SHP77 treated with DMSO at 0.1 percent for 48 hours (cell line): ENCODE results near the gene ORM2.
"Not testable (repeated sequence)": the region's sequence is repeated elsewhere in the genome, so short reads cannot be mapped to it uniquely, and the experiment has no call there.

Experiments used
- DNase-seq: peaks from one replicate; lab custom pipeline; 2025; lab: John Stamatoyannopoulos, UW

ORM2 gene

DNA sequence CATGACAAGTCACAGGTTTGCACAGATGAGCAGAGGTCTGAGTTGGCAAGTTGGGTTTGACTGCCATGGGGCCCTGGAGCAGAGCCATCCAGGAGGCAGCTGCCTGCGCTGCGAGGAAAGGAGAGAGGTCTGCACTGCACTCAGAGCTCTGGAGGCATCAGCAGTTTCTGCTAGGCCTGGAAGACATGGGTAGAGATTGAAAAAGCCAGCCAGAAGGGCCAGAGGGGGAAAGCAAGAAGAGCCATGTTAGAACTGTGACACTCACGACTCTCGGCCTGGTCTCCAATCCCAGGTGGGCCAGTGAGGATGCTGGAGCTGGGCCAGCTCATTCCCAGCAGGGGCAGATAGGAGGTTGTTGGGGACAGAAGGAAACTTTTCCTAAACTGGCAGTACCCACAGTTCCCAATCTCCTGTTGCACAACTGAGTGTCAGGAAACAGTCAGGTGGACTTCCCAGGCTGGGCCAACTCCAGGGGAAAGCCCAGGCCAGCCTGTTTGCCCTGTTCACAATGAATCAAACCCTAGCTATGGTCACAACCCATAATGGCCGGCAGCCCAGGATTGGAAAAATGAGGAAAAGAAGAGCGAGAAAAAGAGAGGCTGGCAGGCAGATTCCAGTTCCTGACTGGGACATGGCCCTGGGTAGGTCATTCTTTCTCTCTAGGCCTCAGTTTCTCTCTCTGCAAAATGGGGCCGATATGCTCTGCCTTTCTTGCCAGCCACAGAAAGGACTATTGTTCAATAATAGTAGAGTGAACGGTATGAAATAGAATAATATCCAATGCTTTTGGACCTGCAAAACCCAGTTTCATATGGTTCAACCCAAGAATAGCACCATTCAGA, 14.6 kb upstream of the ORM2 start:
- no peak for DNase-seq

DNA sequence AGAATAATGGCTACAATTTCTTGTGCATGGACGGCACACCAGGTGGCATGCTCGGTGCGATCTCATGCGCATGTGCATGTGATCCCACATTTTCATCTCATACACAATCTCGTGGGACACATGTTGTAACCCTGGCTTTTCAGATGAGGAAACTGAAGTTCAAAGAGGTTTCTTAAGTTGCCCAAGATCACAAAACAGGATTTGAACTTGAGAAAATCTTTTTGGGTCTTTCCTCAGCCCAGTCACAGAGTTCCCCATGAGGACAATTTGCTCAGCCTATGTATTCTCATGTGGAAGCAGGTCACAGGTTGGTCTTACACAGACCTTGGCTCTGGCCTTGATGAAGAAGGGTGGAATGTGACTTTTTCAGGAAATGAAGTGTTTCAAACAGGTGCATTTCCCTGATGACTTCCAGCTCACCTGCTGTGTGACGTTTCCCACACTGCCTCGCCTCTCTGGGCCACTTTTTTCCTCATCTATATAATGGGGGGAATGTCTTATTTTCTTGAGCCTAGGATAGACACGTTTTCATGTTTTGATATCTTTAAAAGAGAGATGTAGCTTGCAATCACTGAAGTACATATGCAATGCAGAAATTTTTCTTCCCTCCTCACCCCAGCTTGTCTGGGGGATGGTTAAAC, 13.8 kb upstream of the ORM2 start:
- DNase-seq = no peak

DNA sequence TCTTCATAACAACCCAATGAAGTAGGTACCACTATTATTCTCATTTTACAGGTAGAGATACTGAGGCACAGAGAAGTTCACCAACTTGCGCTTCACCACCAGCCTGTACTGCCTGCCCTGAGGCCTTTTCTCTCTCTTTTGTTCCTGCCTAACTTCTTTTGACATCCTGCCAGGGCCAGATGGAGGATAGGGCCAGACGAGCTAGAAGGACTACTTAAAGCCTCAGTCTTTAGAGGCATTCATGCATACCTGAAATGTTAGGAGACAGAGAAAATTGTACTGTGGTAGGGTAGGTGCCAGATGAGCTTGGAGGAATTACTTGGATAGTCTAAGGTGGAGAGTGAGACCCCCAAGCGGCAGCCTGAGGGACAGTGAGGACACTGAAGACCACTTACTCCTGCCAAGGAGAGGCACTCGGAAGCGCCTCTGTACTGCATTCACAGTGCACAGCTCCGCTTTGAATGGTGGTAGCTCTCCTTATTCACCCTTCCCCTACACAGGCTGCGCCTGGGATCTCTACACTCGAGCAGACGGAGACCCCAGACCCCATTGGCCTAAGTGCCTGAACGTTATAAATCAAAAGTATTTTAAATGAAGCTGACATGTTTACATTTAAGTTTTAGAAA, 13.0 kb upstream of the ORM2 start:
- DNase-seq = no peak

DNA sequence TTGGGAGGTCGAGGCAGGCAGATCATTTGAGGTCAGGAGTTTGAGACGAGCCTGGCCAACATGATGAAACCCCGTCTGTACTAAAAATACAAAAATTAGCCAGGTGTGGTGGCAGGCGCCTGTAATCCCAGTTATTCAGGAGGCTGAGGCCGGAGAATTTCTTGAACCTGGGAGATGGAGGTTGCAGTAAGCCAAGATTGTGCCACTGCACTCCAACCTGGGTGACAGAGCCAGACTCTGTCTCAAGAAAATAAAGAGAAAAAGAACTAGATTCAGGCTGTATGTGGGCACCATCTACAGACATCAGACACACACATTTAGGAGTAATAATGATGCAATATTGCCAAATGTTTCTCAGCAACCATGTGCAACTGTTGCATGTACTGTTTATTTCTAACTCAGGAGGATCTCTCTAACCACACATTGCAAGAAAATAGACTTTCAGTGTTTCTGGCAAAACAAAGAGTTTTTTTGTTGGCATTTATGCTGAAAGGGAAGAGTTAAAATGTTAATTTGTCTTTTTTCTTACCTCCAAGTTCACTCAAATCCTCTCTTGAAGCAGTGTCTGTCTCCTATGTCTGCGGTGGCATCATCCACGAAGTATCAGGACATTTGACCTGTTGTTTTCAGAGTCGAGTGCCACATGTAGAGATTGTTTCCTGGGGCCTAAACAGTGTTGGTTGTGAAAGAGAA, 11.9 kb upstream of the ORM2 start:
- no peak for DNase-seq

DNA sequence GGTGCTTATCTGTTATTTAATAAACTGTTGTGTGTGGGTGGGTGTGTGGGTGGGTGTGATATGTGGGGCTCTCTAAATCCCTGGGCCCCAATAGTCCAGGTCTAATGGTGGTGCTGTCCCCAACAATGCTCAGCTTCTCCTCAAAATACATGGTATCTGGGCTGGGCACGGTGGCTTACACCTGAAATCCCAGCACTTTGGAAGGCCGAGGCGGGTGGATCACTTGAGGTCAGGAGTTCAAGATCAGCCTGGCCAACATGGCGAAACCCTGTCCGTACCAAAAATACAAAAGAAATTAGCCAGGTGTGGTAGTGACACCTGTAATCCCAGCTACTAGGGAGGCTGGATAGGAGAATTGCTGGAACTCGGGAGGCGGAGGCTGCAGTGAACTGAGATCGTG, 11.3 kb upstream of the ORM2 start:
- DNase-seq = no peak

DNA sequence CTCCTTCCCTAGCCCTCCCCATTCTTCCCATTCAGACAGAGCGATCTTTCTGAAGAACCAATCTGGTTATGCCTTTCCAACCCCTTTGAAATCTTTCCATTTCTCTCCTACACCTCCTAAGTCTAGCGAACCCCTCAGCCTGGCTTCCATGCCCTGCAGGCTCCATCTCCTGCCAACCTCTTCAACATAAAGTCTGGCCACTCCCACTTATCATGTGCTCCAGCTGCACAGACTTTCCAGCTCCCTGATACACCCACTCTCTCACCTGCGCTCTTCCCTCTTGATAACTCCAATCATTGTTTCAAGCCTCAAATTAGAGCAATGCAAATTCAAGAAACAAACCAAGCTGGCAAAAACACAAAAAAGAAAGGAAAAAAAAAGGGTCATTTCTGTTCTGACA, 10.5 kb upstream of the ORM2 start:
- no peak for DNase-seq

DNA sequence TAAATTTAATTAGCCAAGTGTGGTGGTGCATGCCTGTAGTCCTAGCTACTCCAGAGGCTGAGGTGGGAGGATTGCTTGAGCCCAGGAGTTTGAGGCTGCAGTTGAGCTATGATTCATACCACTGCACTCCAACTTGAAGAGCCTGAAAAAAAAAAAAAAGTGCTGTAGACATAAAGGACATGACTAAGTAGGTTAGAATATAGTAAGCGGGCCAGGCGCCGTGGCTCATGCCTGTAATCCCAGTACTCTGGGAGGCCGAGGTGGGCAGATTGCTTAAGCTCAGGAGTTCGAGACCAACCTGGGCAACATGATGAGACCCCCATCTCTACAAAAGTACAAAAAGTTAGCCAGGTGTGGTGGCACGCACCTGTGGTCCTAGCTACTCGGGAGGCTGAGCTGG, 9.0 kb upstream of the ORM2 start:
- not testable (repeated sequence) for DNase-seq

DNA sequence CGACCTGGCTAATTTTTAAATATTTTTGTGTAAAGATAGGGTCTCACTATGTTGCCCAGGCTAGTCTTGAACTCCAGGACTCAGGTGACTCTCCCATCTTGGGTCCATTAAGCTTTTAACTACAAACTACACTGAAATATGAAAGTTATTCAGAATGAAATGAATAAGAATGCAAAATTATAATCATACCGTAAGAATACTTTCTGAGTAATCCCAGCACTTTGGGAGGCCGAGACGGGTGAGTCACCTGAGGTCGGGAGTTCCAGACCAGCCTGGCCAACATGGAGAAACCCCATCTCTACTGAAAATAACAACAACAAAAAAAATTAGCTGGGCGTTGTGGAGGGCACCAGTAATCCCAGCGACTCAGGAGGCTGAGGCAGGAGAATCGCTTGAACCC, 7.9 kb upstream of the ORM2 start:
- DNase-seq = no peak

DNA sequence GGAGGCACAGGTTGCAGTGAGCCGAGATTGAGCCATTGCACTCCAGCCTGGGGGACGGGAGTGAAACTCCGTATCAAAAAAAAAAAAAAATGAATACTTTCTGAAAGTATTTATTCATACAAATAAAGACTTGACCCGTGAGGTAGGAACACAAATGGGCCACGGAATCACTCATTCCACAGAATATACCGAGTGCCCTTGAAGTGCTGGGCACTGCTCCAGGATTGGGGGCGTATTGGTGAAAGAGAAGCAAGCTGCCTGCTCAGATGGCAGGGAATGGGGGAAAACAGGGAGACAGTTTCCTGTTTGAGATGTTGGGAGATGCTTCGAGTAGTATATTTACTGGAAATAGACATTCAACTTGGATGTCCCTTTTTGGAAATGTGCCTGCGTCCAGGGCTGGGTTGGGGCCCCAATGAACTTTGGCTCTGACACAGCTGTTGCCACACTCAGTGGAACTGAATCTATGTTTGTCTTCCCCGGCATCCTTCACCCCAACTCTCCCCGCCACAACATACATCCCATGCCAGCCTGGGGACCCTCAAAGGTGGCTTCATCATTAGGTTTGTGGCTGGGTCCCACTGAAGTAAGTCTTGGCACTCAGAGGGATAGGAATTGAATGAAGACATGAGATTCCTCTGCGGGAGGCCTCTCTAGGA, 7.4 kb upstream of the ORM2 start:
- DNase-seq = not testable (repeated sequence)

DNA sequence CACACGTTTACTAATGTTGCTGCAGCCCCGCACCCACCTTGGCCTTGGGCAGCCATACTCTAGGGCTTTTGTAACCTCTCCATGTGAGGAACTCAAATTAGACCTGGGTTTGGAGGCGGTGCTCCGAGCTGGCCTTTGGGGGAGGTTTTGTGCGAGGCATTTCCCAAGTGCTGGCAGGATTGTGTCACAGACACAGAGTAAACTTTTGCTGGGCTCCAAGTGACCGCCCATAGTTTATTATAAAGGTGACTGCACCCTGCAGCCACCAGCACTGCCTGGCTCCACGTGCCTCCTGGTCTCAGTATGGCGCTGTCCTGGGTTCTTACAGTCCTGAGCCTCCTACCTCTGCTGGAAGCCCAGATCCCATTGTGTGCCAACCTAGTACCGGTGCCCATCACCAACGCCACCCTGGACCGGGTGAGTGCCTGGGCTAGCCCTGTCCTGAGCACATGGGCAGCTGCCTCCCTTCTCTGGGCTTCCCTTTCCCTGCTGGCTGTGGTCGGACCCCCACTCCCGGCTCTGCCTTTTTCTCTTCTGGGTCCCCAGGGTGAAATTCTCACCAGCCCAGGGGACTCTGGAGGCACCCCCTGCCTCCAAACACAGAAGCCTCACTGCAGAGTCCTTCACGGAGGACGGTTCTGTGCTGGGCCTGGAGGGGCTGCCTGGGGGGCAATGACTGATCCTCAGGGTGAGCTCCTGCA, 6.7 kb upstream of the ORM2 start, which contains the start of gene ORM1:
TSS of gene ORM1 (plus strand) at position 268 of the 701 bp plus-strand sequence. CDS start at position 304, 36 bp downstream.
- DNase-seq = not testable (repeated sequence)

DNA sequence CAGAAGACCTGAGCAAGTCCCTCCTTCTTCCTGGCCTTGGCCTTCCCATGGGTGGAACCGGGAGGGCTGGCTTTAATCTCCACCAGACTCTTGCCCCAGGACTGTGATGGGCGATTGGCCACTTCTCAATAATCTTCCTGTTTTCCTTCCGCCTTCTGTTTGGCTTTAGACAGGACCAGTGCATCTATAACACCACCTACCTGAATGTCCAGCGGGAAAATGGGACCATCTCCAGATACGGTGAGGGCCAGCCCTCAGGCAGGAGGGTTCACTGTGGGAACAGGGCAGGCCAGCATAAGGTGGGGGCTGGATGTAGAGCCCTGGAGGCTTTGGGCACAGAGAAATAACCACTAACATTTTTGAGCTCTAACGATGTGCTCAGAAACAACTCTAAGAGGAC, 5.8 kb upstream of the ORM2 start:
- not testable (repeated sequence) for DNase-seq

DNA sequence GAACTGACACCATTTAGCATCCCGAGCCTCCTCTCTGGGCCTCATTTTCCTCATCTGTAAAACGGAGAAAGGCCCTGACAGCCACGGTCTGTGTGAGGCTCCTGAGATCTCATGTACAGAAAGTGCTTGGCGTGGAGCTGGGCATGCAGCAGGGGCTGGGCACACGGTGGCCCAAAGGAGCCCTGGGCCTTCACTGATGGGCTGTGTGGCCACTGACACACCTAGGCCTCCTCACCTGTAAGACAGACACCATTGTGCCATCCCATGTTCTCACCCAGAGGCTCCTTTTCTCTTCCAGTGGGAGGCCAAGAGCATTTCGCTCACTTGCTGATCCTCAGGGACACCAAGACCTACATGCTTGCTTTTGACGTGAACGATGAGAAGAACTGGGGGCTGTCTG, 5.2 kb upstream of the ORM2 start:
- DNase-seq = no peak

DNA sequence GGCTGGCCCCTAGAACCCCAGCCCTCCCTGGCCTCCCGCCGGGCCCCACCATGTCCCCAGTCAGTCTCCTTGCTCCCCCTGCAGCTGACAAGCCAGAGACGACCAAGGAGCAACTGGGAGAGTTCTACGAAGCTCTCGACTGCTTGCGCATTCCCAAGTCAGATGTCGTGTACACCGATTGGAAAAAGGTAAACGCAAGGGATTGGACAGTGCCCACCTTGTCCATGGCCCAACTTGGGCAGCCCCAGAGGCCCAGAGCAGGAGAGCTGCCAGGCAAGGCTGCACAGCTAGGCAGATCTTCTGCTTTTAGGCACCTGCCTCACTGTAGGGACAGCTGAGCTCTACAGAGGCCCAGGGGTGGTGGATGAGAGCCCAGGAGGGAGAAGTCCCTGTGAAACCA, 4.7 kb upstream of the ORM2 start:
- DNase-seq = not testable (repeated sequence)

DNA sequence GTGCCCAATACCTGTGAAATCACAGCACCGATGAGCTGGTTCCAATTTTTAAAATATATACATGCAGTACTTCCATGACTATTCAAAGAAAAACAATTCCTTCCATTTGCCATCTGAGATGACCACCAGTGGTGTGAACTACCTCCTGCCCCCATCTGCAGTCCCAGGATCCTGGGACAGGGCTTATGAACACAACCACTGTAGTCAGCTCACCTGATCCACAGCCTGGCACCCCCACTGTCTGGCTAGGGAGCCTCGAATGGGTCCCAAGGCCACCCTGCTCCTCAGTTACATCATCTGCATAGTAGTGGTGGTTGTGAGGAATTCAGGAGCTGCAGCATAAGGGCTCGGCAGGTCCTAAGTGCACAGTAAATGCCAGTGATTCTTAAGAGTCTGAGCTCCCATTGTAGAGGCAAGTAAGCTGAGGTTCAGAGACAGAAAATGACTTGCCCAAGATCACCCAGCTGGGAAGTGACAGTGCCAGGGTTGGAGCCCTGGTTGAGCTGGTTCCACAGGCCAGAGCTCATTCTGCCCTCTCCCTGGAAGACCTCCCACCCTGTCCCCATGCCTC, 3.9 kb upstream of the ORM2 start:
- not testable (repeated sequence) for DNase-seq

DNA sequence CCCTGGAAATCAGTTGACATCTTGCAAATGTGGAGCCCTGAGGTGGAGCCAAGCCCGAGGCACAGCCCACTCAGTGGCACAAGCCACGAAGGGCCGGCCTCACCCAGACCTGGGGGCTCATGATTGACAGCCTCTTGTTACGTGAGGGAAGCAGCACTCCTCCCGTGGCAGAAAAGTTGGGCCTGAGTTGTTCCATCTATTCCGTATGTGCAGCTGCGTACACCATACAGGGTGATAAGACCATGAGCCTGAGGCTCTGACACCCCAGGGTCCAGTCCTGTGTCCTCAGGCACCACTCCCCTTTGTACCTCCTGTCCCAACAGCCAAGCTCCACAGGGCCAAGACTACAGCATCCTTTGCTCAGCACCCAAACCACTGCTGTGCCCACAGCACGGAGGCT, 1.9 kb upstream of the ORM2 start:
- no peak for DNase-seq

DNA sequence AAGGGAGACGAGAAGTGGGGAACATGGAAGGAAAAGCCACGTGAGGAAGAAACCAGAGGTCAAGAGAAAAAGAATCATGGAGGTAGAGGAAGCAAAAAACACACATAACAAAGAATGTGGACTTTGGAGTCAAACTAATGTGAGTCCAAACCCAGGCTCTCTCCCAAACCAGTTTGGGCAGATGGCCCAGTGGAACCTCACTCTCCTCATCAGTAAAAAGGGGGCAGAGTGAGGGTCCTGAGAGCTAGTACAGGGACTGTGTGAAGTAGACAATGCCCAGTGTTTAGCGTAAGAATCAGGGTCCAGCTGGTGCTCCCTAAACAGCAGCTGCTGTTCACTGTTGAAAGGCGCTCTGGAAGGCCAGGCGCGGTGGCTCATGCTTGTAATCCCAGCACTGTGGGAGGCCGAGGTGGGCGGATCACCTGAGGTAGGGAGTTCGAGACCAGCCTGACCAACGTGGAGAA, 1.3 kb upstream of the ORM2 start:
- not testable (repeated sequence) for DNase-seq

DNA sequence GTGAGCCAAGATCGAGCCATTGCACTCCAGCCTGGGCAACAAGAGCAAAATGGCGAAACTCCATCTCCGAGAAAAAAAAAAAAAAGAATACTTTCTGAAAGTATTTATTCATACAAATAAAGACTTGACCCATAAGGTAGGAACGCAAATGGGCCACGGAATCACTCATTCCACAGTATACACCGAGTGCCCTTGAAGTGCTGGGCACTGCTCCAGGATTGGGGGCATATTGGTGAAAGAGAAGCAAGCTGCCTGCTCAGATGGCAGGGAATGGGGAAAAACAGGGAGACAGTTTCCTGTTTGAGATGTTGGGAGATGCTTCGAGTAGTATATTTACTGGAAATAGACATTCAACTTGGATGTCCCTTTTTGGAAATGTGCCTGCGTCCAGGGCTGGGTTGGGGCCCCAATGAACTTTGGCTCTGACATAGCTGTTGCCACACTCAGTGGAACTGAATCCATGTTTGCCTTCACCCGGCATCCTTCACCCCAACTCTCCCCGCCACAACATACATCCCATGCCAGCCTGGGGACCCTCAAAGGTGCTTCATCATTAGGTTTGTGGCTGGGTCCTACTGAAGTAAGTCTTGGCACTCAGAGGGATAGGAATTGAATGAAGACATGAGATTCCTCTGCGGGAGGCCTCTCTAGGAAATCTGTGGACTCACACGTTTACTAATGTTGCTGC, 588 bp upstream of the ORM2 start:
- DNase-seq = not testable (repeated sequence)

DNA sequence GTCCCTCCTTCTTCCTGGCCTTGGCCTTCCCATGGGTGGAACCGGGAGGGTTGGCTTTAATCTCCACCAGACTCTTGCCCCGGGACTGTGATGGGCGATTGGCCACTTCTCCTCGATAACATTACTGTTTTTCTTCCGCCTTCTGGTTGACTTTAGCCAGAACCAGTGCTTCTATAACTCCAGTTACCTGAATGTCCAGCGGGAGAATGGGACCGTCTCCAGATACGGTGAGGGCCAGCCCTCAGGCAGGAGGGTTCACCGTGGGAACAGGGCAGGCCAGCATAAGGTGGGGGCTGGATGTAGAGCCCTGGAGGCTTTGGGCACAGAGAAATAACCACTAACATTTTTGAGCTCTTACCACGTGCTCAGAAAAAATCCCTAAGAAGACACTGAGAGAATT, 967 bp downstream of the ORM2 start:
- no peak for DNase-seq

DNA sequence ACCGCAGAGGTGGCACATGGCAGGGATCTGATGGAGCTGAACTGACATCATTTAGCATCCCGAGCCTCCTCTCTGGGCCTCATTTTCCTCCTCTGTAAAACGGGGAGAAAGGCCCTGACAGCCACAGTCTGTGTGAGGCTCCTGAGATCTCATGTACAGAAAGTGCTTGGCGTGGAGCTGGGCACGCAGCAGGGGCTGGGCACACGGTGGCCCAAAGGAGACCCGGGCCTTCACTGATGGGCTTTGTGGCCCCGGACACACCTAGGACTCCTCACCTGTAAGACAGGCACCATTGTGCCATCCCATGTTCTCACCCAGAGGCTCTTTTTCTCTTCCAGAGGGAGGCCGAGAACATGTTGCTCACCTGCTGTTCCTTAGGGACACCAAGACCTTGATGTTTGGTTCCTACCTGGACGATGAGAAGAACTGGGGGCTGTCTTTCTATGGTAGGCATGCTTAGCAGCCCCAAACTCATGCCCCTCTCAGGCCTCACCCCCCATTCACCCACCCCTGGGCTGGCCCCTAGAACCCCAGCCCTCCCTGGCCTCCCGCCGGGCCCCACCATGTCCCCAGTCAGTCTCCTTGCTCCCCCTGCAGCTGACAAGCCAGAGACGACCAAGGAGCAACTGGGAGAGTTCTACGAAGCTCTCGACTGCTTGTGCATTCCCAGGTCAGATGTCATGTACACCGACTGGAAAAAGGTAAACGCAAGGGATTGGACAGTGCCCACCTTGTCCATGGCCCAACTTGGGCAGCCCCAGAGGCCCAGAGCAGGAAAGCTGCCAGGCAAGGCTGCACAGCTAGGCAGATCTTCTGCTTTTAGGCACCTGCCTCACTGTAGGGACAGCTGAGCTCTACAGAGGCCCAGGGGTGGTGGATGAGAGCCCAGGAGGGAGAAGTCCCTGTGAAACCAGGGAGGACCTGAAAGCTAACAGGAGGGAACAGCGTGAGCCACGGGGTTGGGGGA, 1.8 kb downstream of the ORM2 start:
- not testable (repeated sequence) for DNase-seq
